B cell (primary cell): ENCODE measurements around the gene STAC3. TPM values are rescaled to one million over a fixed set of nuclear protein-coding genes. Genes with fewer than 3 reads are reported as not detected.

Experiments used
- ATAC-seq: fragments of 200-7000 bp; cut with Tn5 transposase; one replicate; pipeline ENCODE4 v1.10.0; 2021; ENCODE audit warnings: low read depth, mild to moderate bottlenecking, moderate number of reproducible peaks, moderate library complexity
- CTCF ChIA-PET: fragments of 350-600 bp; sonication (Branson Sonifier 250); formaldehyde crosslinking; loops from one replicate; lab custom pipeline; 2021; ENCODE audit warnings: antibody characterized with exemption, inconsistent platforms; lab: Charles Lee
- POLR2A ChIA-PET: fragments of 350-600 bp; sonication (Branson Sonifier 250); formaldehyde crosslinking; loops from one replicate; lab custom pipeline; 2021; ENCODE audit warnings: antibody characterized with exemption; lab: Charles Lee
- DNase-seq: peaks from one replicate; pipeline ENCODE4 v3.0.0; 2013
- H2AFZ ChIP-seq: 2 replicates; pipeline ENCODE4 v1.6.1; 2012; ENCODE audit warnings: mild to moderate bottlenecking, low read depth, low read length; ENCODE audit not compliant: insufficient read depth, poor library complexity, severe bottlenecking
- H3K27ac ChIP-seq, 2 donors: 1 replicate in 1 of 2; 2 replicates in 1 of 2; pipeline ENCODE4 v1.5.1; 2012 to 2013; ENCODE audit warnings: low read length in 2 of 2, mild to moderate bottlenecking in 2 of 2, moderate library complexity in 1 of 2
- H3K27me3 ChIP-seq, 4 experiments: fragments of 200-600 bp in 1 of 4; sonication (generic) in 1 of 4; replicated peaks in 1 of 4; 1 replicate in 2 of 4; 2 replicates in 2 of 4; pipeline versions ENCODE4 v1.6.1 to v1.7.0; 2013 to 2016; ENCODE audit warnings: low read length in 3 of 4, mild to moderate bottlenecking in 2 of 4, mixed read lengths in 1 of 4, moderate library complexity in 1 of 4; ENCODE audit not compliant: insufficient read depth in 4 of 4, control insufficient read depth in 3 of 4; ENCODE audit errors: control extremely low read depth in 1 of 4
- H3K36me3 ChIP-seq, 2 experiments: replicated peaks in 1 of 2; 1 replicate in 1 of 2; 2 replicates in 1 of 2; pipeline versions ENCODE4 v1.6.1 to v1.7.1; 2013; ENCODE audit warnings: low read length in 1 of 2; ENCODE audit not compliant: insufficient read depth in 2 of 2, control insufficient read depth in 1 of 2; ENCODE audit errors: control extremely low read depth in 1 of 2, extremely low read depth in 1 of 2
- H3K4me1 ChIP-seq, 2 donors: fragments of 200-600 bp in 1 of 2; sonication (generic) in 1 of 2; 1 replicate in 1 of 2; 2 replicates in 1 of 2; pipeline versions ENCODE4 v1.5.1 to v1.6.1; 2013 to 2017; ENCODE audit warnings: low read length in 2 of 2; ENCODE audit not compliant: control insufficient read depth in 2 of 2, insufficient read depth in 2 of 2
- H3K4me2 ChIP-seq: replicated peaks from 2 replicates; pipeline ENCODE3; 2012; ENCODE audit warnings: mild to moderate bottlenecking, low read depth, low read length; ENCODE audit not compliant: poor library complexity, severe bottlenecking
- H3K4me3 ChIP-seq, 5 experiments: fragments of 200-600 bp in 1 of 5; sonication (generic) in 1 of 5; 1 replicate in 3 of 5; 2 replicates in 2 of 5; pipeline versions ENCODE4 v1.5.1 to v1.7.0; 2011 to 2016; ENCODE audit warnings: low read length in 4 of 5, mild to moderate bottlenecking in 4 of 5, low read depth in 2 of 5, control low read depth in 1 of 5, moderate library complexity in 1 of 5; ENCODE audit not compliant: insufficient read depth in 1 of 5; ENCODE audit errors: control extremely low read depth in 1 of 5, extremely low read depth in 1 of 5
- H3K79me2 ChIP-seq: fragments of 200-600 bp; sonication (generic); one replicate; pipeline ENCODE4 v1.6.0; 2016; ENCODE audit warnings: low read length; ENCODE audit not compliant: control insufficient read depth, insufficient read depth
- H3K9ac ChIP-seq: fragments of 200-600 bp; sonication (generic); 2 replicates; pipeline ENCODE4 v1.6.1; 2017; ENCODE audit warnings: mild to moderate bottlenecking, low read length, moderate library complexity
- H3K9me3 ChIP-seq, 3 donors: one replicate each; pipeline versions ENCODE4 v1.6.1 to v1.7.1; 2013; ENCODE audit warnings: low read length in 2 of 3; ENCODE audit not compliant: control insufficient read depth in 2 of 3, insufficient read depth in 1 of 3; ENCODE audit errors: control extremely low read depth in 1 of 3
- H4K20me1 ChIP-seq: 2 replicates; pipeline ENCODE4 v1.6.0; 2012; ENCODE audit warnings: mild to moderate bottlenecking, low read length; ENCODE audit not compliant: insufficient read depth, control insufficient read depth, poor library complexity, severe bottlenecking
- H3K27ac Mint-ChIP-seq: one replicate; pipeline ENCODE4 v1.8.0; 2021; ENCODE audit warnings: mixed read lengths
- H3K27me3 Mint-ChIP-seq: one replicate; pipeline ENCODE4 v1.8.0; 2021; ENCODE audit warnings: mixed read lengths
- H3K4me1 Mint-ChIP-seq: one replicate; pipeline ENCODE4 v1.8.0; 2021; ENCODE audit warnings: mixed read lengths
- H3K4me3 Mint-ChIP-seq: one replicate; pipeline ENCODE4 v1.8.0; 2021; ENCODE audit warnings: mixed read lengths
- H3K9me3 Mint-ChIP-seq: one replicate; pipeline ENCODE4 v1.8.0; 2022; ENCODE audit warnings: mixed read lengths; ENCODE audit not compliant: insufficient read depth
- EZH2 ChIP-seq: IDR thresholded peaks from 2 replicates; pipeline ENCODE4 v1.6.1; 2012; ENCODE audit warnings: borderline replicate concordance, low read depth, mild to moderate bottlenecking, moderate library complexity, low read length; ENCODE audit not compliant: insufficient read depth, poor library complexity, severe bottlenecking
- WGBS: methylation state at CpG from one replicate; pipeline ENCODE4 v1.1.5; 2013; ENCODE audit warnings: missing lambda C conversion rate; ENCODE audit not compliant: insufficient coverage; 5-methylcytosine and 5-hydroxymethylcytosine counted together
- intact Hi-C: fragments of 100-400 bp; cut with micrococcal nuclease; formaldehyde crosslinking; loops from one replicate; pipeline ENCODE4 v1.10.0; 2022
- polyA plus RNA-seq: library from polyadenylated mRNA; depleted of rRNA; stranded (reverse); fragments of >200 nt; gene quantifications from 2 replicates; pipeline ENCODE4 v1.2.3, GENCODE V29; 2012
- total RNA-seq, 2 donors: library from RNA; stranded (reverse); fragments of 120-200 nt in 1 of 2; gene quantifications; 1 replicate in 1 of 2; 2 replicates in 1 of 2; pipeline versions ENCODE4 v1.2.3 to v1.2.4, GENCODE V29; 2013 to 2022
- TF ChIP-seq, protein P1 (sequence below): fragments of 200-600 bp; IDR thresholded peaks from one replicate; pipeline ENCODE4 v1.8.0; 2022; ENCODE audit warnings: antibody characterized with exemption, mild to moderate bottlenecking

STAC3 gene
- total and polyA plus RNA-seq, 2 donors (not counting 1 experiment from before 2014, with no cell fraction given): 4.5 to 6.2 TPM

- peak overlapping the region; percentile 94 for H3K4me2 ChIP-seq
- ATAC-seq (no peak), DNase-seq (no peak)
- peak overlapping the region; percentile 88 for H3K4me3 Mint-ChIP-seq
- no peak overlapping the region for H3K9ac ChIP-seq
- H3K9me3 ChIP-seq: peaks cover 0 to 31% (median 0%) of the 10 kb centered on the region in 3 donors
- H2AFZ ChIP-seq: no peak overlapping the region
- no peaks in the 10 kb centered on the region for H3K79me2 ChIP-seq
- TF ChIP-seq EZH2: no peak
- TF ChIP-seq, protein P1, sequence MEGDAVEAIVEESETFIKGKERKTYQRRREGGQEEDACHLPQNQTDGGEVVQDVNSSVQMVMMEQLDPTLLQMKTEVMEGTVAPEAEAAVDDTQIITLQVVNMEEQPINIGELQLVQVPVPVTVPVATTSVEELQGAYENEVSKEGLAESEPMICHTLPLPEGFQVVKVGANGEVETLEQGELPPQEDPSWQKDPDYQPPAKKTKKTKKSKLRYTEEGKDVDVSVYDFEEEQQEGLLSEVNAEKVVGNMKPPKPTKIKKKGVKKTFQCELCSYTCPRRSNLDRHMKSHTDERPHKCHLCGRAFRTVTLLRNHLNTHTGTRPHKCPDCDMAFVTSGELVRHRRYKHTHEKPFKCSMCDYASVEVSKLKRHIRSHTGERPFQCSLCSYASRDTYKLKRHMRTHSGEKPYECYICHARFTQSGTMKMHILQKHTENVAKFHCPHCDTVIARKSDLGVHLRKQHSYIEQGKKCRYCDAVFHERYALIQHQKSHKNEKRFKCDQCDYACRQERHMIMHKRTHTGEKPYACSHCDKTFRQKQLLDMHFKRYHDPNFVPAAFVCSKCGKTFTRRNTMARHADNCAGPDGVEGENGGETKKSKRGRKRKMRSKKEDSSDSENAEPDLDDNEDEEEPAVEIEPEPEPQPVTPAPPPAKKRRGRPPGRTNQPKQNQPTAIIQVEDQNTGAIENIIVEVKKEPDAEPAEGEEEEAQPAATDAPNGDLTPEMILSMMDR: no peak
- no peaks in the 10 kb centered on the region for H3K9me3 Mint-ChIP-seq
- WGBS: 72% methylated on average over 4 of the region's 5 CpGs
- H4K20me1 ChIP-seq: peaks cover 30% of the 10 kb centered on the region
- intact Hi-C loops: no loop called here
- ChIA-PET CTCF (interaction anchor here (1.2 to 8.8 kb wide), 2 partner anchors 18 to 94 kb away, joined by 4 to 838 read pairs; partner anchors contain the start of genes SHMT2 and STAC3), POLR2A (interaction anchor here (1.2 to 3.3 kb wide), 2 partner anchors 10 to 24 kb away, joined by 4 to 28 read pairs; partner anchors contain the start of gene SHMT2)
- peaks cover 66% of the 10 kb centered on the region for H3K27me3 Mint-ChIP-seq
- H3K4me1 Mint-ChIP-seq: peaks cover 79% of the 10 kb centered on the region
- no peaks in the 10 kb centered on the region for H3K36me3 ChIP-seq
- H3K4me3 ChIP-seq: no peak overlapping the region
- peak overlapping the region; percentile 82 for H3K27ac Mint-ChIP-seq
- peaks cover 0 to 92% (median 57%) of the 10 kb centered on the region in 4 experiments for H3K27me3 ChIP-seq
- H3K4me1 ChIP-seq: peaks cover 80 to 84% of the 10 kb centered on the region in 2 donors
- no peak overlapping the region for H3K27ac ChIP-seq
Measured at GRCh38 chr12:57218030-57218853, 32.7 kb downstream of the STAC3 start.
